ACC112 (cell line): ENCODE measurements around the gene CCL22.
"Not testable (repeated sequence)": the region's sequence is repeated elsewhere in the genome, so short reads cannot be mapped to it uniquely, and the experiment has no call there.

ENCODE experiments used
- H2AFZ ChIP-seq: fragments of 200-600 bp; sonication (generic); one replicate; pipeline ENCODE4 v1.6.0; 2017; ENCODE audit warnings: antibody characterized with exemption, low read length; ENCODE audit not compliant: unreplicated experiment
- H3K27ac ChIP-seq: fragments of 200-600 bp; sonication (generic); 2 replicates; pipeline ENCODE4 v1.5.1; 2014; ENCODE audit warnings: low read depth, mild to moderate bottlenecking, antibody characterized with exemption, low read length, moderate library complexity
- H3K27me3 ChIP-seq: fragments of 200-600 bp; sonication (generic); 2 replicates; pipeline ENCODE4 v1.6.1; 2014; ENCODE audit warnings: mild to moderate bottlenecking, antibody characterized with exemption, low read length, moderate library complexity, mixed read lengths; ENCODE audit not compliant: insufficient read depth
- H3K36me3 ChIP-seq: fragments of 200-600 bp; sonication (generic); 2 replicates; pipeline ENCODE4 v1.6.1; 2016; ENCODE audit warnings: mild to moderate bottlenecking, antibody characterized with exemption, low read length, moderate library complexity, mixed read lengths; ENCODE audit not compliant: insufficient read depth
- H3K4me1 ChIP-seq: fragments of 200-600 bp; sonication (generic); one replicate; pipeline ENCODE4 v1.6.1; 2016; ENCODE audit warnings: low read length, mixed read lengths; ENCODE audit not compliant: insufficient read depth, unreplicated experiment, control insufficient read depth
- H3K4me3 ChIP-seq: fragments of 200-600 bp; sonication (generic); 2 replicates; pipeline ENCODE4 v1.5.1; 2014; ENCODE audit warnings: mild to moderate bottlenecking, low read depth, low read length
- H3K79me2 ChIP-seq: fragments of 200-600 bp; sonication (generic); one replicate; pipeline ENCODE4 v1.6.0; 2016; ENCODE audit warnings: low read length; ENCODE audit not compliant: control insufficient read depth, unreplicated experiment, insufficient read depth

Gene CCL22

GRCh38 chr16:57329718-57330327, 28.8 kb upstream of the CCL22 start:
- no peak overlapping the region for H3K27ac ChIP-seq
- H3K36me3 ChIP-seq = no peaks in the 10 kb centered on the region
- no peak overlapping the region for H2AFZ ChIP-seq
- H3K79me2 ChIP-seq = no peaks in the 10 kb centered on the region
- H3K4me3 ChIP-seq = no peak overlapping the region
- peaks cover 4% of the 10 kb centered on the region for H3K4me1 ChIP-seq
- no peaks in the 10 kb centered on the region; the same call in 1 of the 2 replicates for H3K27me3 ChIP-seq

- Histone ChIP-seq H3K27ac (no peak overlapping the region), H3K79me2 (no peaks in the 10 kb centered on the region), H3K36me3 (no peaks in the 10 kb centered on the region), H3K4me3 (no peak overlapping the region), H3K4me1 (no peaks in the 10 kb centered on the region), H2AFZ (no peak overlapping the region), H3K27me3 (no peaks in the 10 kb centered on the region; the same call in 1 of the 2 replicates)
Observed at GRCh38 chr16:57331355-57331754, 27.2 kb upstream of the CCL22 start.

GRCh38 chr16:57333402-57333801, 25.2 kb upstream of the CCL22 start:
- Histone ChIP-seq H3K4me1 (no peaks in the 10 kb centered on the region), H3K27ac (no peak overlapping the region), H3K27me3 (no peaks in the 10 kb centered on the region; the same call in 1 of the 2 replicates), H3K79me2 (no peaks in the 10 kb centered on the region), H2AFZ (no peak overlapping the region), H3K4me3 (no peak overlapping the region), H3K36me3 (no peaks in the 10 kb centered on the region)

- Histone ChIP-seq H3K27me3 (no peaks in the 10 kb centered on the region; the same call in 1 of the 2 replicates), H3K79me2 (no peaks in the 10 kb centered on the region), H3K27ac (no peak overlapping the region), H2AFZ (no peak overlapping the region), H3K36me3 (no peaks in the 10 kb centered on the region), H3K4me1 (no peaks in the 10 kb centered on the region), H3K4me3 (no peak overlapping the region)
Observed at GRCh38 chr16:57335366-57335765, 23.2 kb upstream of the CCL22 start.

GRCh38 chr16:57341062-57341440, 17.5 kb upstream of the CCL22 start:
- Histone ChIP-seq H3K4me3 (no peak overlapping the region), H3K27ac (peak overlapping the region; percentile 46), H3K27me3 (no peaks in the 10 kb centered on the region), H3K79me2 (no peaks in the 10 kb centered on the region), H2AFZ (no peak overlapping the region), H3K4me1 (peaks cover 15% of the 10 kb centered on the region), H3K36me3 (no peaks in the 10 kb centered on the region)

- peaks cover 5% of the 10 kb centered on the region for H3K27me3 ChIP-seq
- H3K36me3 ChIP-seq = no peaks in the 10 kb centered on the region
- peak overlapping the region; percentile 46 for H3K27ac ChIP-seq
- H3K79me2 ChIP-seq = no peaks in the 10 kb centered on the region
- H3K4me1 ChIP-seq = peaks cover 15% of the 10 kb centered on the region
- H2AFZ ChIP-seq = peak overlapping the region; percentile 20
- H3K4me3 ChIP-seq = no peak overlapping the region
Observed at GRCh38 chr16:57341441-57342303, 16.9 kb upstream of the CCL22 start.

GRCh38 chr16:57342606-57343005, 16.0 kb upstream of the CCL22 start:
- not testable (repeated sequence) for H2AFZ ChIP-seq, H3K4me3 ChIP-seq, H3K36me3 ChIP-seq, H3K27ac ChIP-seq, H3K79me2 ChIP-seq
- Histone ChIP-seq H3K4me1 (peaks cover 15% of the 10 kb centered on the region), H3K27me3 (peaks cover 12% of the 10 kb centered on the region)

GRCh38 chr16:57343221-57343620, 15.4 kb upstream of the CCL22 start:
- no peak overlapping the region for H3K27ac ChIP-seq
- peaks cover 19% of the 10 kb centered on the region for H3K27me3 ChIP-seq
- no peaks in the 10 kb centered on the region for H3K79me2 ChIP-seq
- H3K4me3 ChIP-seq = no peak overlapping the region
- peaks cover 15% of the 10 kb centered on the region for H3K4me1 ChIP-seq
- no peaks in the 10 kb centered on the region for H3K36me3 ChIP-seq
- no peak overlapping the region for H2AFZ ChIP-seq

- peaks cover 26% of the 10 kb centered on the region for H3K27me3 ChIP-seq
- H3K27ac ChIP-seq, H2AFZ ChIP-seq, H3K4me3 ChIP-seq, H3K36me3 ChIP-seq, H3K79me2 ChIP-seq: not testable (repeated sequence)
- peaks cover 15% of the 10 kb centered on the region for H3K4me1 ChIP-seq
Observed at GRCh38 chr16:57344094-57344493, 14.5 kb upstream of the CCL22 start.

GRCh38 chr16:57345021-57345420, 13.6 kb upstream of the CCL22 start:
- no peak overlapping the region for H2AFZ ChIP-seq
- H3K4me1 ChIP-seq = peaks cover 15% of the 10 kb centered on the region
- H3K27me3 ChIP-seq = peaks cover 36% of the 10 kb centered on the region
- no peak overlapping the region for H3K4me3 ChIP-seq
- no peak overlapping the region for H3K27ac ChIP-seq
- no peaks in the 10 kb centered on the region for H3K79me2 ChIP-seq
- H3K36me3 ChIP-seq = no peaks in the 10 kb centered on the region
